ENCODE measurements around the gene CRIP2.

CRIP2 gene

DNA sequence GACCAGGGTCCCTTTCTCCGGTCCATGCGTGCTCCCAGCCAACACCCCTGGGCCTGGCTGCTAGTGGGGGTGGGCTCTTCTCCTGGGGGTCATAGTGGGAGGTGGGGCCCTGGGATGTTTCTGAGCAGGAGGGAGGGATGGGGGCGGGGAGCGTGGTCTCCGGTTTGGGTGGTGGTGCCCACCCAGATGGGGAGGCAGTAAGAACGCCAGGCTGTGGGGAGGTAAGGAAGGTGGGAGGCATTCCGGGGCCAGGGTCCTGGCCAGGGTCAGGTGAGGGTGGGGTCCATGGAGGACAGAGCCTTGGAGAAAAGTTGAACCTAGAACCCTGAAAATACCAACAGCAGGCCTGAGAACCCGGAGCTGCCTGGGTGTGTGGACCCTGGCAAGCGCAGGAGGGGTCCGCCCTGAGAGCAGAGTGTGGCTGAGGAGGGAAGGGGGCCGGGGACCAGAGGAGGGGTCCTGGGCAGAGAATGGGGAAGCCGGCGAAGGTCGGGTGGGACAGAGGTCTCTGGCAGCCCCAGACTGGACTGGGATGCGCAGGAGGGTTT, 5.7 kb downstream of the CRIP2 start:
- H3K4me3 ChIP-seq (replicated peaks; ENCODE audit: low read depth, low read length): no peak overlapping the region
- no peak for DNase-seq (ENCODE audit: extremely low read depth, low read depth)

DNA sequence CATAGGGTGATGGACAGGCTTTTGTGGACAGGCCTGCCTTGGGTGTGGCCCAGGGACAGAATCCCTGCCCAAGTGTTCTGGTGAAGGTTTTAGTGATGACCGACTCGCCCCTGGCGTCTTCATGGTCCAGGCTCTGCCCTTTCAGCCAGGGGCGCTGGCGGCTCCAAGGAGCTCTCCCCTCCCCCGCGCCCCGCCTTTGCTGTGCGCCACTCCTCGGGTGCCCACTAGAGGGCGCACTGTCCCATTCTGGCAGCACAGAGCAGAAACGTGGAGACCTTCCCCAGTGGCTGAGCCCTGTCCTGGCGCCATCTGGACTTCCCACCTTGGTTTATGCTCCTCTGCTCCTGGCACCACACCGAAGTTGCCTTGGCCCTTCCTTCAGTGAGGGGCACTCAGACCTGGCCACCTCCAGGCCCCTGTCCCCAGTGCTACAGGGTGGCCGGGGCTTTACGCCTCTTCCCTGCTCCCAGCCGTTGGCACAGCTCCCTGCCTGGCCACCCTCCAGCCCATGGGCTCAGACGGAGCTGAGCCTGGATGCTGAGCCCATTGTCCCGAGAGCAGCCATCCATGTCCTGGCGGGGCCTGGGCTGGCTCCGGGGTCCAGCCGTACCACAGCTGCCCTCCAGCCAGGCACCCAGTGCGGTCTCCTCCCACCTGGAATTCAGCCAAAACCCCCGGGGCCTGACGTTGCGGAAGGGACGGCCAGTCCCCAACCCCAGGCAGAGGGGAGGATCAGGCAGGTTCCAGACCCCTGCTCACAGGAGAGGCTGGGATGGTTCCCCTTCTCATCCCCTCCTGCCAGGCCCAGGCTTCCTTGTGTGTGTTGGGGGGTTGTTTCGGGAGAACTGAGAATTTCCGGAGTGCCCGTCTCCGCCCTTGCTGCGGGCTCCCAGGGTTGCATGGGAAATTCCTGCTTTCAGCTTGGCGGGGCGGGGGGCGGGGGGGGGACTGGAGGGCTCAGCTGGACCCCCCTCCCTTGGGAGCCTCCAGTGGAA, 6.5 kb downstream of the CRIP2 start:
- peak overlapping the region; percentile 46 for H3K4me3 ChIP-seq (replicated peaks; ENCODE audit: low read depth, low read length)
- DNase-seq (ENCODE audit: extremely low read depth, low read depth): peak; percentile 70
- TF ChIP-seq, protein P1, sequence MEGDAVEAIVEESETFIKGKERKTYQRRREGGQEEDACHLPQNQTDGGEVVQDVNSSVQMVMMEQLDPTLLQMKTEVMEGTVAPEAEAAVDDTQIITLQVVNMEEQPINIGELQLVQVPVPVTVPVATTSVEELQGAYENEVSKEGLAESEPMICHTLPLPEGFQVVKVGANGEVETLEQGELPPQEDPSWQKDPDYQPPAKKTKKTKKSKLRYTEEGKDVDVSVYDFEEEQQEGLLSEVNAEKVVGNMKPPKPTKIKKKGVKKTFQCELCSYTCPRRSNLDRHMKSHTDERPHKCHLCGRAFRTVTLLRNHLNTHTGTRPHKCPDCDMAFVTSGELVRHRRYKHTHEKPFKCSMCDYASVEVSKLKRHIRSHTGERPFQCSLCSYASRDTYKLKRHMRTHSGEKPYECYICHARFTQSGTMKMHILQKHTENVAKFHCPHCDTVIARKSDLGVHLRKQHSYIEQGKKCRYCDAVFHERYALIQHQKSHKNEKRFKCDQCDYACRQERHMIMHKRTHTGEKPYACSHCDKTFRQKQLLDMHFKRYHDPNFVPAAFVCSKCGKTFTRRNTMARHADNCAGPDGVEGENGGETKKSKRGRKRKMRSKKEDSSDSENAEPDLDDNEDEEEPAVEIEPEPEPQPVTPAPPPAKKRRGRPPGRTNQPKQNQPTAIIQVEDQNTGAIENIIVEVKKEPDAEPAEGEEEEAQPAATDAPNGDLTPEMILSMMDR (IDR thresholded peaks at IDR 0.05; ENCODE audit: low read depth, low read length, missing control alignments): peak; percentile 99

More for the DNA sequence above, 5.7 kb downstream of the CRIP2 start:
- TF ChIP-seq, protein P1 (IDR thresholded peaks at IDR 0.05; ENCODE audit: low read depth, low read length, missing control alignments): no peak

DNA sequence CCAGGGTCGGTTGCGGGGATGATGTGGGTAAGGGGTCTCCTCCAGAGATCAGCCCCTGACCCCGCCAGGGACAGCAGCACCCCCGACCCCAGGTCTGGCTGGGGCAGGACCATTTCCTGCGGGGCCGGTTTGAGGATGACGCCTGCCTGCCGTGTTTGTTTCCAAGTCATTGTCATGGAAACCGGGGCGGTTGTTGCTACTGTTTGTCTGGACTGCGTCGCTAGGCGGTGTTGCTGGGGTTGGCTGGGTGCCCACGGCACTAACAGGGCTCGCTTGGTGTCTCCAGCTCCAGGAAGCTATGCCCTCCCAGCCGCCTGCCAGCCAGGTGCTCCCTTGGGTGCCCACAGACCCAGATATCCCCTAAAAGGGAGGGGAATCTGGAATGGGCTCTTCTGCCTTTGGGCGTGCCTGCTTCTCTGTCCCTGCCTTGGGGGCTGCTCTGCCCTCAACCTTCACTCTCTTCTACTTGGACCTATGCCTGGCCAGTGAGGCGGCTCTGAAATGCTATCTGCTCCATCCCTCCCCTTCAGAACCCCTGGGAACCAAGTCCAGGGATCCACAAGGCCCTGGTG, 7.4 kb downstream of the CRIP2 start:
- TF ChIP-seq, protein P1 (IDR thresholded peaks at IDR 0.05; ENCODE audit: low read depth, low read length, missing control alignments): no peak
- H3K4me3 ChIP-seq (replicated peaks; ENCODE audit: low read depth, low read length): peak overlapping the region; percentile 18
- peak; percentile 96 for DNase-seq (ENCODE audit: extremely low read depth, low read depth)

DNA sequence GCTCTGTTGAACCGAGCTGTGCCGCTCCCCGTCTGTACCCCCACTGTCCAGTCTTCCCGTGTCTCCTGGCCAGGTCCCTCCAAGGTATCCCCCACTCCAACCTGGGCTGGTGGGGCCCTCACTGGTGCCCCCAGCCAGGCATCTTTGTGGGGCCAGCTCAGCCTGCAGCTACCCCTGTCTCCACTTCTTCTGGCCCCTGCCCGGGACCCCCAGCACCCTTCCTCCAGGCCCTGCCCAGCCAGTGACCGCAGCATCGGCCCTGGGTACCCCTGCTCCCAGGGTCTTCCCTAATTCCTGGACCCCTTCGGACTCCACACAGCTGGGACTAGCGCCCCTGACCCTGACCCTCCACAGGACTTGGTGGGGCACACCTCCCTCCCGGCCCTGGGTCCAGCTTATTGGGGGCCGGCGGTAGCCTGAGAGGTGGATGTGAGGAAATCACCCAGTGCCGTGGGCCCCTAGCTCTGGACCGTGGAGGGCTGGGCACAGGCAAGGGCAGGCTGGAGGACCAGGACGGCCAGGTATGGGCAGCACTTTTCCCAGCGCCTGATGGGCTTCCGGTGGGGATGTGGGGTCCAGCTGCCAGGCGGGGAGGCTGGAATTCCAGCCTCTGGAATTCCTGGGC, 8.0 kb downstream of the CRIP2 start:
- DNase-seq (ENCODE audit: extremely low read depth, low read depth): no peak
- TF ChIP-seq, protein P1 (IDR thresholded peaks at IDR 0.05; ENCODE audit: low read depth, low read length, missing control alignments): no peak
- no peak overlapping the region for H3K4me3 ChIP-seq (replicated peaks; ENCODE audit: low read depth, low read length)

DNA sequence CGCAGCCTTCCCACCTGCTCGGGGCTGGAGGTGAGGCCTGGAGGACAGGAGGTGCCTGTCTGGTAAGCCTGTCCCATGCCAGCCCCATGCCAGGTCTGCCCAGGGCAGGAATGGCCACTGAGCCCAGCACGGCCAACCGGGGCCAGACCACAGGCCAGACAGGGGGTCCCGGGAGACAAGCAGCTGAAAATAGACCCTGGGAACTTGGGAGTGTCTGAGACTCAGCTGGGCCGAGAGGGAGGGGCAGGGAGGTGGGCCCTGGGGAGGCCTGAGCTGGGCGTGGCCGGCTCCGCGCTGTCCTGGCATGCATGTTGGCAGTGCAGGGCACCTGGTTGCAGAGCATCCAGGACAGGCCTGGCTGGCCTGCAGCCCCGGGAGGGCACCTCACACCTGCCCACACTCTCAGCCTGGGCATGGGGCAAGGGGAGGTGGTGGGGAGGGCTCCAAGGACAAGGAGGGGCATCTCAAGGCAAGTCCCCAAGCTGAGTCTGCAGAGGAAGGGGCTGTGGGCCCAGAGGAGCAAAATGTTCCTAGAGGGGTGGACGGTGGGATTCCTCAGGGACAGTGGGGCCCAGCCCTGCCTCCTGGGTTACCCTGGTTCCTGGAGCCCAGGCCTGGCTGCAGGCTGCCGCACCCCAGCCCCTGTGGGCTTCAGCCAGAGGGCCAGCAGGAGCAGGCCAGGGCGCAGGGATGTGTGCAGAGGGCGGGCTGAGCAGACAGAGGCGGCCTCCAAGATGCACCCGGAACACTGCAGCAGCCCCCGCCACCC, 8.9 kb downstream of the CRIP2 start:
- TF ChIP-seq, protein P1 (IDR thresholded peaks at IDR 0.05; ENCODE audit: low read depth, low read length, missing control alignments): no peak
- no peak overlapping the region for H3K4me3 ChIP-seq (replicated peaks; ENCODE audit: low read depth, low read length)
- no peak for DNase-seq (ENCODE audit: extremely low read depth, low read depth)
